Anterior cingulate cortex (tissue), 58 donors: ENCODE results near the gene BTN2A1.
"Not testable (repeated sequence)": the region's sequence is repeated elsewhere in the genome, so short reads cannot be mapped to it uniquely, and the experiment has no call there.

ENCODE experiments used
- DNase-seq, 58 donors: peaks; one replicate each; lab custom pipeline; 2025; lab: John Stamatoyannopoulos, UW

The BTN2A1 gene

DNA sequence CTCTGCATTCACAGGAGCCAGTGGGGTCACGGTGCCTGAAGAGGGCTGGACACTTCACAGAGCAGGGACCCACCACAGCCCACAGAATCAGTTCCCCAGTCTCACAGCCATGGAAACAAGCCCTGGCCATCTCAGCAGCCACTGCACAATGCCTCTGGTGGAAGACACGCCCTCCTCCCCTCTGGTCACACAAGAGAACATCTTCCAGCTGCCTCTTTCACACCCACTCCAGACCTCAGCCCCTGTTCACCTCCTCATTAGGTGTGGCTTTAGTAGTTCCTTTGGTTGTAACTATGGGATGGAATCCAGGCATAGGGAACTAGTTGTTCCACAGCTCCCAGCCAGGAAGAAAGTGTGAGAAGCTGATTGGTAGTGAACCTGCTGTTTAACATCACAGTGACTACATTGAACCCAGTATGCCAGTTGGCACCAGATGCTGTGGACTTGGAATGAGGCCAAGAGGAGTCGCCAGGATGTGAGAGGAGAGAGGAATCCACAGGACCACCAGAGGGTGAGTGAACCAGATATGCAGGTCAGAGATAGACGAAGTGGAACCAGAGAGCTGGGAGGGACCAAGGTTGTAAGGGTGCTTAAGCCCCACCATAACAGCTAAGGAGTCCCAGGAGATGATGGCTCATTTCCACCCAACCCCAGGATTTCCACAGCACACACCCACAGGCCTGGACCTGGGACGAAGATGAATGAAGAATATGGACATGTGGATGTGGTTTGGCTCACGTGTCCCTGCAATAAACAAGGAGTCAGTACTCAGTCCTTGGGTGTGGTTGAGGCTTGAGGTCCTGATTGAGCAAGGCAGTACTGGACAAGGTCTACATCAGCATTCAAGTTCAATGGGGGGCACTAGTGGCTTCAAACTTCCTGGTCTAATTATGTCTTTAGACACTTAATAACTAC is 26.2 kb upstream of the BTN2A1 start:
- DNase-seq: no peak

DNA sequence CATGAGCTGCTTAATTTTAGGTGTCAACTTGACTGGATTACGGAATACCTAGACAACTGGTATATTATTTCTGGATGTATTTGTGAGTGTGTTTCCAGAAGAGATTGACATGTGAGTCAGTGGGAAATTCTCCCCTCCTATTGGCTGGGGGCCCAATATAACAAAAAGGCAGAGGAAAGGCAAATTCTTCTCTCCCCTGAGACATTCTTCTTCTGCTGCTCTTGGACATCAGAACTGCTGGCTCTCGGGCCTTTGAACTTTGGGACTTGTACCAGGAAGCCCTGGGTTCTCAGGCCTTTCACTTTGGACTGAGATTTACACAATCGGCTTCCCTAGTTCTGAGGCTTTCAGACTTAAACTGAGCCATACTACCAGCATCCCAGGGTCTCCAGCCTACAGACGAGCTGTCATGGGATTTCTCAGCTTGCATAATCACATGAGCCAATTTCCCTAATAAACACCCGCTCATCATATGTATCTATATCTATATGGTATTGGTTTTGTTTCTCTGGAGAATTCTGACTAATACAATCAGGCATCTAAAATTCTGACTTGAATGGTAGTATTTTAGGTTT is 25.0 kb upstream of the BTN2A1 start:
- DNase-seq: no peak

DNA sequence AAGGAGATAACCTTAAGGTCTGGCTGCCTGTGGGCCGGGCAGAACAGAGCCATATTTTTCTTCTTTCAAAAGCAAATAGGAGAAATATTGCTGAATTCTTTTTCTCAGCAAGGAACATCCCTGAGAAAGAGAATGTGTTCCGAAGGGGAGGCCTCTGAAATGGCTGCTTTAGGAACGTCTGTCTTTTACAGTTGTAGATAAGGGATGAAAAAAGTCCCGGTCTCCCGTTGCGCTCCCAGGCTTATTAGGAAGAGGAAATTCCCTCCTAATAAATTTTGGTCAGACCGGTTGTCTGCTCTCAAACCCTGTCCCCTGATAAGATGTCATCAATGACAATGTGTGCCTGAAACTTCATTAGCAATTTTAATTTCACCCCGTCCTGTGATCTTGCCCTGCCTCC is 24.1 kb upstream of the BTN2A1 start:
- DNase-seq: not testable (repeated sequence)

GRCh38 chr6:26436018-26436417 is 21.7 kb upstream of the BTN2A1 start:
- DNase-seq: no peak

- no peak for DNase-seq
Measured at GRCh38 chr6:26437550-26437949, 20.2 kb upstream of the BTN2A1 start.

- no peak for DNase-seq
Measured at GRCh38 chr6:26438000-26438399, 19.8 kb upstream of the BTN2A1 start.

DNA sequence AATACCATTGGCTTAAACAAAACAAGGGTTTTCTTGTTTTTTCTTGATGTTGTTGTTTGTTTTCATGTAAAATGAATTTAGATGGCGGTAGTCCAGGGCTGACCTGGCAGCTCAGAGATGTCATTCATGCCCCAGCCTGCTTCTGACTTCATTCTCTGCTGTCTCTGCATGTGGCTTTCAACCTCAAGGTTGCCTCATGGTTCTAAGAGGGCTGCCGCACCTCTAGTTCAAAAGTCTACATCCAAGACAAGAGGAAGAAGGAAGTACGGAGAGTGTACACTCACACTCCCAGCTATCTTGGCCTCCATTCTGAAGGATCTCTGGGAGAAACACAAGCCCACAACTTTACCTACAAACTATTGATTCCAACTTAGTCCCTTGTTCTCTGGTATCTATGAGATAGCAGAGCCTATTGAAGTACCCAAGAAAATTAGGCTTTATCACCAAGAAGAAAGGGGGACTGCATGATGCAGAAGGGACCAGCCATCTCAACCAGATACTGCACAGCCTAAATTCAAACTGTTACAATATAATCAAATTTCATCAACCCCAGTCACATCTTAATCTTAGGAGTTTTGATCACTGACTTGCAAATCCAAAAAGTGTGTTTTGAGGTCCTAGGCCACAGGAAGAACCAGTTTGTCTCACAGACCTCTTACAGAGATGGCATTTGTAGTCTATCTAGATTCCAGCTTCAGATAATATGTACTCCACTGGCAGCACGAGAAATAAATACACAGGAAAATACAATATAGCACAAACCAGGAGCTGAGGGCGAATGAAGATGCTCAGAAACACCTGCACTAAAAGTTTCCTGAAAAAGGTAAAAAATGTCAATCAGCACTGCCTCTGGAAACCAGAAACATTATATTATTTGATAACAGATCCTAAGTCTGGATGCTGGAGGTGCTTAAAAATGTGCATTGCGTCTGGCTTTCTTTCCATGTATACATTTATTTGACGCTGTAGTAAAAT is 18.3 kb upstream of the BTN2A1 start:
- no peak for DNase-seq

DNA sequence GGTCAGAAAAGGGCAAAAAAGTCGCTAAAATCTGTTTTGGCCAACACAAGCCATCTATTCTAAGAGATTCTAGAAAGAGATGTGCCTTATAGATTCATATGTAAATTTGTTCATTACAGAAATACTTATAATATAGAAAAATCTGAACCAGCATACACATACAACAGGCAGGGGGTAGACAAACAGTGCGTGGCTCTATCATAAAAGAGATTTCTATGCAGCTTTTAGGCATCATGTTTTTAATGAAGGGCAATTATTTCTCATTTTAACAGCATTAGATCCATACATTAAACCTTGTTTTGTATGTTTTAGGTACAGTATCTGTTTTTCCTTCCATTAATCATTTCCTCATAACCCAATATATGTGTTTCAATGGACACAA is 16.8 kb upstream of the BTN2A1 start:
- DNase-seq: no peak

DNA sequence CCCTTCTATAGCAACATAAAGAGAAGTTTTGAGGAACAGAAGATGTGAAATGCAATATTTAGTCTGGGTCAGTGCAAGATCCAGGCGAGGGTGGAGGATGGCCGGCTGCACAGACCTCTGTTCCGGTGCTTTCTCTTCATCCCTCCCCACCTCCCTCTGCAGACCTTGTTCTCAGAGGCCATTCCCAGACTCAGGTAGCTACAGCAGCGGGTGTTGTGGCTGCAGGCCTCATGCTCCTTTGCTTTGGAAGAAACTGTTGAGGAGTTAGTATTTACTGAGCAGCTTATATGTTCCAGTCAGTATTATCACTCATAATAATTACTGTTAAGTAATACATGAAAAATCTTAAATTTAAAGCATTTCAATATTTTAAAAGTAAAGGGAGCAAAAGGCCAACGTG is 15.8 kb upstream of the BTN2A1 start:
- DNase-seq: no peak

DNA sequence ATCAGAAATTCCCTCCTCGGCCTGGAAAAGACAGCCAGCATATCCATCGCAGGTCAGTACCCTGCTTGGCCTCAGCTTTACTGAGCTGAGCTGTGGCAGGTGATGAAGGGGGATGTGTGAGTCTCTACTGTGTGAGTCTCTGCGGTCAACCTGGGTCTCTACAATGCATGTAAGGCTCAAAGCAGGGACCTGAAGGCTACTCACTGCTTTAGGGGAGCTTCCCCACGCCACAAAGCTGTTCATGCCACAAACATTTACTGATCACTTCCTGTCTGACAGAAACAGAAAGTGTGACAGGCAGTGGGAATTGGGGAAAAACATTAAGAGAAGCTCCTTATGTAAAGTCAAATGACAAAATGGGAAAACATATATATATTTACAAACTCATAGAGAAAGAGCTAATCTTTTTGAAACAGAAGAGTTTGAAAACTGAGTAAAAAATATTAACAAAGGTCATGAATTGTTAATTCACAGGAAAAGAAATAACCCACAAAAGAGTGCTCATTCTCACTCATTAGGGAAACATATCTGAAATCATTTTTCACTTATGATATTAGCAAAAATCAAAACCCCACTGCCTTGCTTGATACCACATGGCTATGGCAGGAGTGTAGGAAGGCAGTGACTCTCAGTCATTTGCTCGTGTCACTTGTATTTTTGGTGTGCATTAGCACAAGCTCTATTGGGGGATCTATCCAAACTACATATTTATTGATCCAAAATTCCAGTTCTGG is 11.7 kb upstream of the BTN2A1 start:
- DNase-seq: no peak

- no peak for DNase-seq
Measured at GRCh38 chr6:26447257-26447656, 10.5 kb upstream of the BTN2A1 start.

GRCh38 chr6:26450240-26450639 is 7.5 kb upstream of the BTN2A1 start:
- DNase-seq: no peak

DNA sequence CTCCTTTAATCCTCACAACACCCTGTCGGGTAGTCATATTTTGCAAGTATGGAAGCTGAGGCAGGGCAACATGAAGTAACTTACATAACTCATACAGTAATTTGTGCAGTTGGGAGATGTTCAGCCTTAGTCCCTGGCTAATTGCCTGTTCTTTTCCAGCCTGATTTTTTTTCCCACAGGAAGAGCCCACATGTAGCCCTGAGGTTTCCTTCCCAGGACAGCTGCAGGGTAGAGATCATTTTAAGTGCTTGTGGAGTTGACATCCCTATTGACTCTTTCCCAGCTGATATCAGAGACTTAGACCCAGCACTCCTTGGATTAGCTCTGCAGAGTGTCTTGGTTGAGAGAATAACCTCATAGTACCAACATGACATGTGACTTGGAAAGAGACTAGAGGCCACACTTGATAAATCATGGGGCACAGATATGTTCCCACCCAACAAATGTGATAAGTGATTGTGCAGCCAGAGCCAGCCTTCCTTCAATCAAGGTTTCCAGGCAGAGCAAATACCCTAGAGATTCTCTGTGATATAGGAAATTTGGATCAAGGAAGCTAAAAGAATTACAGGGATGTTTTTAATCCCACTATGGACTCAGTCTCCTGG is 5.0 kb upstream of the BTN2A1 start:
- no peak for DNase-seq

DNA sequence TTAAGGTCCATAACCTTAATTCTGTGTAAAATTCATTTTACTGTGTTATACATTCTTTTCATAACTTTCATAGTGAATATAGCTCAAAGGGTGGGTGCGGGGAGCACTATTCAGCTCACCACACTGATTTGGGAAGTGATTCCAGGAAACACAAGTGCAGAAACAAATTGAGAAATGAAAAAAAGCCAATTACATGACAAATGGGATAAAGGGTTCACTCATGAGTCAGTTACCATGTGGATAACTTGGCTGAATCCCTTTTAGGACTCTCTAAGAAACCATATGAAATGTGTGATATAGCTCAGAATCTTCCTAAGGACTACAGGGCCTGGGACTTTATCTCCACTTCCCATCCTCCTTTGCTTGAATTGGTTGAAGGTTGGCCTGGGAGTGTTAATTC is 3.1 kb upstream of the BTN2A1 start:
- DNase-seq: no peak

GRCh38 chr6:26455357-26455970 is 2.3 kb upstream of the BTN2A1 start:
- DNase-seq: no peak

DNA sequence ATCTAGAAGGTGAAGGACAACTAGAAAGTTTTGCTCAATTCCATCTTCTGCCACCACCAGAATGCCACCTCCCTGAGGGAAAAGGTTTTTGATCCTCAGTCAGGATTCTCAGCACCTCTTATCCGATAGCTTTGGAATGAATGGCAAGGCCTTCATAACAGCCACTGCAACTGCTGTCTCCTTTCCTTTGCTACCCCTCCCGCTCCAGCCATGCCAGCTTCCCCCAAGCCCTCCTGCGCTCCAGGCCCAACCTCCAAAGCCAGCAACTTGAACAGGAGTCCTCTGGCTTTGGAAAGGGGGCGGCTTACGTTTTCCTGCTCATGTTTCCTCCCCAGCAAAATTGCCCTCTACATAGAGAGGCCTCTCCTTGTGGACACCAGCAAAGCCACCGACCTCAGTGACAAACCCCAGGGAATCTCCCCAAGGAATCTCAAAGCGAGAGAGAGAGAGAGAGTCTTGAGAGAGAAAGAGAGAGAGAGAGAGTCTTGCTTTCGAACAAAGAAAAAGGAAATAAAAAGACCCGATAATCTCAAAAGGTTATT is 420 bp upstream of the BTN2A1 start:
- peak in 29 of 58 donors; percentile 13 to 81 (median 49) for DNase-seq

DNA sequence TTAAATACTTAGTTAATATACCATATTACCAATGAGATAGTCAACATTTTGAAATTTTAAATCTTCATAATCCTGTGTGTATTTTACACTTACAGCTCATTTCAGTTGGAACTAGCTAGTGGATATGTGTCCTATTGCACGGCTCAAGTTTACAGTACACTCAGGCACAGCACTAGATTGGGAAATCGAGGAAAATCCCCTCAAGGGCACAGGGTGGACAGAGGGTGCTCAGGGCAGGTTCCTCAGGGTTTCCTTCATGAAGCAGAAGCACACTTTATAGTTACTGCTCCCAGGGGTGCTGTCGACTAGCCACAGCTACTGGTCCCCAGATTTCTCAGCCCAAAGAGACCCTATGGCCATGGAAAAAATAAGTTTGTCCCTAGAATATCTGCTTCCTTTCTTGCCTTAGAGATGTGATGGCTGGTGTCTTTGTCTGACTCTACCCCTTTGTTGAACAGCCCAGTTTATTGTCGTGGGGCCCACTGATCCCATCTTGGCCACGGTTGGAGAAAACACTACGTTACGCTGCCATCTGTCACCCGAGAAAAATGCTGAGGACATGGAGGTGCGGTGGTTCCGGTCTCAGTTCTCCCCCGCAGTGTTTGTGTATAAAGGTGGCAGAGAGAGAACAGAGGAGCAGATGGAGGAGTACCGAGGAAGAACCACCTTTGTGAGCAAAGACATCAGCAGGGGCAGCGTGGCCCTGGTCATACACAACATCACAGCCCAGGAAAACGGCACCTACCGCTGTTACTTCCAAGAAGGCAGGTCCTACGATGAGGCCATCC is 1.5 kb downstream of the BTN2A1 start:
- DNase-seq: no peak

DNA sequence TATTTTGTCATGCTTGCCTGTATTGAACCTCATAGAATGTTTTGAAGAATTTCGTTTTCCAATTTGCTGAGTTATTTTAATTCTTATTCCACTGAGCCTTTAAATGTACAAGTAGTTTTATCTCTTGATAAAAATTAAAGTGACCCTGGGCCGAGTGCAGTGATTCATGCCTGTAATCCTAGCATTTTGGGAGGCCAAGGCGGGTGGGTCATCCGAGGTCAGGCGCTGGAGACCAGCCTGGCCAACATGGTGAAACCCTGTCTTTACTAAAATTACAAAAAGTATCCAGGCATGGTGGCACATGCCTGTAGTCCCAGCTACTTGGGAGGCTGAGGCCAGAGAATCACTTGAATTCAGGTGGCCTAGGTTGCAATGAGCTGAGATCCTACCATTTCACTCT is 3.6 kb downstream of the BTN2A1 start:
- not testable (repeated sequence) for DNase-seq
